Effector memory CD4-positive, alpha-beta T cell (primary cell): Measurements from ENCODE around the gene ASCC1.
A peak's percentile ranks its signal among the peaks of the same experiment; 100 is the strongest.
"Not testable (repeated sequence)": the region's sequence is repeated elsewhere in the genome, so short reads cannot be mapped to it uniquely, and the experiment has no call there.

Source experiments
- DNase-seq, 3 donors: peaks; one replicate each; pipeline ENCODE4 v3.0.0-alpha.2; 2020
- H3K27ac ChIP-seq: 2 replicates; pipeline ENCODE4 v1.7.0; 2013; ENCODE audit warnings: mild to moderate bottlenecking, low read length, moderate library complexity; ENCODE audit not compliant: insufficient read depth, poor library complexity, severe bottlenecking
- H3K27me3 ChIP-seq: replicated peaks from 2 replicates; pipeline ENCODE4 v1.7.0; 2013; ENCODE audit warnings: mild to moderate bottlenecking, low read length; ENCODE audit not compliant: insufficient read depth, control insufficient read depth, poor library complexity, severe bottlenecking
- H3K36me3 ChIP-seq: 2 replicates; pipeline ENCODE4 v1.7.0; 2013; ENCODE audit warnings: mild to moderate bottlenecking, low read length, moderate library complexity; ENCODE audit not compliant: control insufficient read depth, insufficient read depth
- H3K4me1 ChIP-seq: 2 replicates; pipeline ENCODE4 v1.7.0; 2013; ENCODE audit warnings: low read length, mild to moderate bottlenecking; ENCODE audit not compliant: control insufficient read depth, insufficient read depth, poor library complexity, severe bottlenecking
- H3K4me3 ChIP-seq: 2 replicates; pipeline ENCODE4 v1.7.0; 2013; ENCODE audit warnings: low read length, low read depth, mild to moderate bottlenecking; ENCODE audit not compliant: insufficient read depth, poor library complexity, severe bottlenecking
- H3K9me3 ChIP-seq: 2 replicates; pipeline ENCODE4 v1.7.0; 2013; ENCODE audit warnings: mild to moderate bottlenecking, low read length, moderate library complexity; ENCODE audit not compliant: control insufficient read depth

ASCC1 gene

GRCh38 chr10:72136225-72136624, 79.9 kb downstream of the ASCC1 start:
- not testable (repeated sequence) for DNase-seq, H3K27ac ChIP-seq, H3K36me3 ChIP-seq, H3K9me3 ChIP-seq, H3K4me3 ChIP-seq, H3K27me3 ChIP-seq
- H3K4me1 ChIP-seq, result peaks cover 13% of the 10 kb centered on the region

- H3K27ac ChIP-seq, result peak overlapping the region; percentile 5
- no peaks in the 10 kb centered on the region for H3K27me3 ChIP-seq
- no peaks in the 10 kb centered on the region for H3K9me3 ChIP-seq
- peaks cover 13% of the 10 kb centered on the region for H3K4me1 ChIP-seq
- no peak overlapping the region for H3K4me3 ChIP-seq
- no peak for DNase-seq
- H3K36me3 ChIP-seq, result no peaks in the 10 kb centered on the region
Measured at GRCh38 chr10:72134785-72135767, 81.0 kb downstream of the ASCC1 start.

- H3K4me1 ChIP-seq, result peaks cover 13% of the 10 kb centered on the region
- no peak for DNase-seq
- H3K27ac ChIP-seq, result no peak overlapping the region
- H3K36me3 ChIP-seq, result no peaks in the 10 kb centered on the region
- no peak overlapping the region for H3K4me3 ChIP-seq
- no peaks in the 10 kb centered on the region for H3K27me3 ChIP-seq
- no peaks in the 10 kb centered on the region for H3K9me3 ChIP-seq
Measured at GRCh38 chr10:72133517-72133916, 82.6 kb downstream of the ASCC1 start.

- no peaks in the 10 kb centered on the region for H3K36me3 ChIP-seq
- H3K4me3 ChIP-seq, result no peak overlapping the region
- H3K9me3 ChIP-seq, result no peaks in the 10 kb centered on the region
- H3K4me1 ChIP-seq, result peaks cover 13% of the 10 kb centered on the region
- no peak overlapping the region for H3K27ac ChIP-seq
- DNase-seq, result no peak
- no peaks in the 10 kb centered on the region for H3K27me3 ChIP-seq
Measured at GRCh38 chr10:72132854-72133253, 83.2 kb downstream of the ASCC1 start.

DNA sequence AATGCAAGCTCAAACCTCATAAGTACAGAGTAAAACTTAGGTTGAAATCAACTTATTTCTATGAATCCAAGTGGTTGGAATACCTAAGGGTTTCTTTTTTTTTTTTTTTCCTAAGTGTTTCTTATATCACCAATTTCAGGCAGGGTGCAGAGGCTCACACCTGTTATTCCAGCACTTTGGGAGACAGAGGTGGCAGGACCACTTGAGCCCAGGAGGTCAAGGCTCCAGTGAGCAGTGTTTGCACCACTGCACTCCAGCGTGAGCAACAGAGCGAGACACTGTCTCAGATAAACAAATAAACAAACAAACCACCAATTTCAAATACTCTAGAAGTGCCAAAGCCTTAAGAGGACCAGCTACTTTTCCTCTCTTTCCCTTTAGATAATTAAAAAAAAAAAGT, 88.5 kb downstream of the ASCC1 start:
- Histone ChIP-seq H3K27ac (no peak overlapping the region), H3K4me3 (no peak overlapping the region), H3K4me1 (no peaks in the 10 kb centered on the region), H3K36me3 (peaks cover 5% of the 10 kb centered on the region), H3K27me3 (no peaks in the 10 kb centered on the region), H3K9me3 (no peaks in the 10 kb centered on the region)
- no peak for DNase-seq

DNA sequence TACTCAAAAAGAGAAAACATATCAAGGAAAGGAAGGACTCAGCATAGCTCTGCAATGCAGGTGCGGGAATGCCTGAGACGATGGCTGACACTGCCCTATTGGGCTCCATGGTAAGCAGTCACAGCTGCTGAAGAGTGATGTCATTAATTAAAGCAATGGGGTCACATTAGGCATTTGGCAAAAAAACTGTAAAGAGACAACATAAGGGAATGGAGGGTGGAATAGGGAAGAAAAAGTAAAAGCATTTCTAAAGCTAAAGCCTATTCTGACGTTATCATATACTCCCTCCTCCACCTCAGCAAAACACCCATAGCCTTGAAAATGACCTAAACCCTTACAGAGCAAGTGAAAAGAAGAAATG, 89.2 kb downstream of the ASCC1 start:
- DNase-seq, result no peak
- Histone ChIP-seq H3K36me3 (peaks cover 5% of the 10 kb centered on the region), H3K4me3 (no peak overlapping the region), H3K27me3 (no peaks in the 10 kb centered on the region), H3K9me3 (no peaks in the 10 kb centered on the region), H3K27ac (no peak overlapping the region), H3K4me1 (peaks cover 7% of the 10 kb centered on the region)

DNA sequence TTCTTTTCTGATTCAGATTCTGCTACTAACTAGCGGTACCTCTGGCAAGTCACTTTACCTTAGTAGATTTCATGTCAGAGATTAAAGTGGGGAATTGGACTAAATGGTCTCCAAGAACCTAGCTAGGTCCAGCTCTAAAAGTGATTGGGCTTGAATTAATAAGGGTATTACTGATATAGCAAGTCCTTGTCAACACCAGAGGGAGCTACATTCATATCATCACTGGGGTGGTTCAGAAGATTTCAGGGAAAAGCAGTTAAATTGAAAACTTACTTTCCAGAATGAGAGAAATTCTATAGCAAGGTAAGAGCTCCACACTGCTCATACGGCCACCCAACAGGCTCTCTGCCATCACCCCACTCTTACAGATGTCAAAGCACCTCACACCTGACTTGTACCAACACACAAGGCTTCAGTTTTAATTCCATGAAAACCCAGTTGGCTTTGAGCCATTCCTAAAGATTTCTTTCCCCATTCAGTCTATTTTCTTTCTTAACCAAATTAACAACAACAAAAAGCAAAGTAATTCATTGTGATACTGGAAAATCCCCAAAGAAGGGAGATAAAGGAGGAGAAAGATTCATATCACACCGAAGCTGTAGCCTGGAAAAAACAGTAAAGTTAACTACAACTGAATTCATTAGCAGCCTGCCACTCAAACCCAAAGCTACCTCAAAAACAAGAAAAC, 89.7 kb downstream of the ASCC1 start:
- no peak for DNase-seq
- H3K27ac ChIP-seq, result no peak overlapping the region

GRCh38 chr10:72124989-72125388, 91.1 kb downstream of the ASCC1 start:
- Histone ChIP-seq H3K9me3 (no peaks in the 10 kb centered on the region), H3K4me3 (no peak overlapping the region), H3K27me3 (no peaks in the 10 kb centered on the region), H3K4me1 (peaks cover 7% of the 10 kb centered on the region), H3K36me3 (peaks cover 5% of the 10 kb centered on the region), H3K27ac (no peak overlapping the region)
- DNase-seq, result no peak

More for the DNA sequence above, 89.7 kb downstream of the ASCC1 start:
- no peak overlapping the region for H3K4me3 ChIP-seq
- no peaks in the 10 kb centered on the region for H3K27me3 ChIP-seq
- peaks cover 7% of the 10 kb centered on the region for H3K4me1 ChIP-seq
- H3K36me3 ChIP-seq, result peaks cover 5% of the 10 kb centered on the region
- no peaks in the 10 kb centered on the region for H3K9me3 ChIP-seq

DNA sequence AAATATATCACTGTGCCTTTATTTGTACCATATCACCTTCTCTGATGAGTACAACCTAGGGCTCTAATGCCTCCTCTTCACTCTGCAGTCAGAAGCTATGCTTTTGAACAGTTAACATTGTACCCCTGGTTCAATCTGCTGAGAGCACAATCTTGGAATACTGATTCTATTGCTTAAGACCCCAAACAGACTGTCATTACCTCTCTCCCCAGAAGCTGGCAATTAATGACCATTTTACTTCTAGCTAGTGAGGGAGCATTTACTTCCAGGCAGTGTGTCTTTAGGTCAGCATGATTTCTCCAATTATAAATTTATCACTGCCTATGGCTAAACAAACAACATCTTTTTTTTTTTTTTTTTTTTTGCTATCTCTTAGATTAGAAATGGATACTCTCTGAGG, 91.7 kb downstream of the ASCC1 start:
- no peak for DNase-seq
- peaks cover 5% of the 10 kb centered on the region for H3K36me3 ChIP-seq
- no peaks in the 10 kb centered on the region for H3K27me3 ChIP-seq
- peaks cover 7% of the 10 kb centered on the region for H3K4me1 ChIP-seq
- no peaks in the 10 kb centered on the region for H3K9me3 ChIP-seq
- no peak overlapping the region for H3K27ac ChIP-seq
- no peak overlapping the region for H3K4me3 ChIP-seq

GRCh38 chr10:72123616-72124015, 92.5 kb downstream of the ASCC1 start:
- no peak for DNase-seq
- no peak overlapping the region for H3K4me3 ChIP-seq
- H3K4me1 ChIP-seq, result peaks cover 7% of the 10 kb centered on the region
- H3K9me3 ChIP-seq, result no peaks in the 10 kb centered on the region
- no peak overlapping the region for H3K27ac ChIP-seq
- peaks cover 5% of the 10 kb centered on the region for H3K36me3 ChIP-seq
- no peaks in the 10 kb centered on the region for H3K27me3 ChIP-seq
